Spleen (tissue), 11 donors: ENCODE data around the gene CNP. TPM values are rescaled to one million over a fixed set of nuclear protein-coding genes. Genes with fewer than 3 reads are reported as not detected.

Experiments used
- DNase-seq: peaks from one replicate; pipeline ENCODE4 v3.0.0-alpha.2; 2020
- H3K27ac ChIP-seq, 8 donors: fragments of 200-600 bp; sonication (generic) in 7 of 8; 1 replicate in 4 of 8; 2 replicates in 4 of 8; pipeline versions ENCODE4 v1.5.0 to v1.8.0; 2016 to 2021; ENCODE audit warnings: inconsistent platforms in 4 of 8, mild to moderate bottlenecking in 4 of 8, moderate library complexity in 1 of 8
- H3K27me3 ChIP-seq, 7 donors: fragments of 200-600 bp; sonication (generic) in 6 of 7; replicated peaks in 1 of 7; 1 replicate in 4 of 7; 2 replicates in 3 of 7; pipeline versions ENCODE4 v1.5.0 to v1.8.0; 2016 to 2021; ENCODE audit warnings: inconsistent platforms in 3 of 7, mild to moderate bottlenecking in 1 of 7
- H3K36me3 ChIP-seq, 6 donors: fragments of 200-600 bp; sonication (generic) in 5 of 6; 1 replicate in 4 of 6; 2 replicates in 2 of 6; pipeline versions ENCODE4 v1.5.0 to v1.8.0; 2016 to 2021; ENCODE audit warnings: inconsistent platforms in 2 of 6
- H3K4me1 ChIP-seq, 6 donors: fragments of 200-600 bp; sonication (generic) in 5 of 6; 1 replicate in 3 of 6; 2 replicates in 3 of 6; pipeline versions ENCODE4 v1.5.0 to v1.8.0; 2016 to 2021; ENCODE audit warnings: inconsistent platforms in 3 of 6
- H3K4me3 ChIP-seq, 8 donors: fragments of 200-600 bp; sonication (generic) in 7 of 8; 1 replicate in 4 of 8; 2 replicates in 4 of 8; pipeline versions ENCODE4 v1.5.0 to v1.8.0; 2016 to 2021; ENCODE audit warnings: inconsistent platforms in 4 of 8, mild to moderate bottlenecking in 4 of 8, moderate library complexity in 2 of 8
- H3K9me3 ChIP-seq, 8 donors: fragments of 200-600 bp; sonication (generic) in 7 of 8; 1 replicate in 4 of 8; 2 replicates in 4 of 8; pipeline versions ENCODE4 v1.5.0 to v1.8.0; 2016 to 2021; ENCODE audit warnings: inconsistent platforms in 4 of 8
- CTCF ChIP-seq, 11 experiments: fragments of 200-600 bp in 7 of 11; fragments of 450-650 bp in 4 of 11; sonication (generic) in 4 of 11; IDR thresholded peaks in 8 of 11; conservative IDR thresholded peaks in 3 of 11; 1 replicate in 7 of 11; 2 replicates in 4 of 11; pipeline versions ENCODE4 v1.4.0 to v1.8.0; 2016 to 2021; ENCODE audit warnings: antibody characterized with exemption in 11 of 11, inconsistent platforms in 4 of 11, mild to moderate bottlenecking in 1 of 11
- POLR2A ChIP-seq, 3 donors: fragments of 450-650 bp; IDR thresholded peaks; one replicate each; pipeline ENCODE4 v1.5.1; 2017; ENCODE audit warnings: antibody characterized with exemption in 3 of 3, mild to moderate bottlenecking in 1 of 3
- POLR2AphosphoS5 ChIP-seq, 3 donors: sonication (generic); formaldehyde crosslinking; IDR thresholded peaks; one replicate each; pipeline ENCODE4 v1.5.1; 2017; ENCODE audit warnings: antibody characterized with exemption in 3 of 3
- WGBS, 5 donors: extraction: QIAGEN DNeasy Blood & Tissue Kit in 3 of 5; methylation state at CpG; one replicate each; pipeline versions ENCODE4 v1.1.5 to v1.1.7; 2013 to 2018; 5-methylcytosine and 5-hydroxymethylcytosine counted together
- intact Hi-C: fragments of 100-400 bp; cut with DNase I; formaldehyde crosslinking; loops from one replicate; pipeline ENCODE4 v1.15.0; 2023; ENCODE audit warnings: low total_unique reads
- polyA plus RNA-seq, 3 donors: library from polyadenylated mRNA; stranded (reverse); fragments of 200-250 nt; gene quantifications; one replicate each; pipeline ENCODE4 v1.2.1, GENCODE V29; 2013
- total RNA-seq, 7 donors: library from RNA; depleted of rRNA in 3 of 7; stranded (reverse); fragments of >200 nt in 3 of 7; fragmentation: NEBNext Ultra II Directional in 4 of 7; extraction: Animal tissue kit (Norgen Biotek cat#: 25700) in 4 of 7; gene quantifications; one replicate each; pipeline versions ENCODE4 v1.1.0 to v1.2.1, GENCODE V29; 2016 to 2021
- donor health status: healthy with polysubstance abuse.
- donor health status: DM: no; HTN: no; CAD: no; lungs with moderate emphysema.
- donor health status: DM: no; HTN: no; CAD: no.
- donor health status: Bipolar disorder and iron deficiency.
- donor health status: healthy.
- donor health status: DM: no; HTN: no; CAD: no.
- donor health status: DM: yes; HTN: yes; CAD: no.

Gene CNP
- total and polyA plus RNA-seq, 10 donors: 22.3 to 49.8 (median 41.7) TPM

- peaks cover 6 to 89% (median 53%) of the 10 kb centered on the region in 6 donors for H3K4me1 ChIP-seq
- no peak for TF ChIP-seq POLR2A (IDR thresholded peaks at IDR 0.05)
- TF ChIP-seq POLR2AphosphoS5 (IDR thresholded peaks at IDR 0.05): peak in 1 of 3 donors; percentile 38
- peaks cover 0 to 80% (median 53%) of the 10 kb centered on the region in 6 donors for H3K36me3 ChIP-seq
- no peak for DNase-seq
- no peaks in the 10 kb centered on the region for H3K9me3 ChIP-seq
- intact Hi-C loops: no loop called here
- 73 to 84% (median 80%) methylated on average over 5 of the region's 5 CpGs for WGBS, 5 donors
- no peak overlapping the region for H3K4me3 ChIP-seq
- peak overlapping the region in 1 of 8 donors; percentile 4 for H3K27ac ChIP-seq
- no peaks in the 10 kb centered on the region for H3K27me3 ChIP-seq
These were observed 4.3 kb downstream of the CNP start for GRCh38 chr17:41970901-41971331.

- H3K4me3 ChIP-seq: no peak overlapping the region
These were observed 5.3 kb downstream of the CNP start for GRCh38 chr17:41971721-41972523.

GRCh38 chr17:41972571-41973407 lies 6.2 kb downstream of the CNP start:
- Histone ChIP-seq H3K36me3 (peaks cover 0 to 98% (median 72%) of the 10 kb centered on the region in 6 donors), H3K27ac (peak overlapping the region in 5 of 8 donors; percentile 31 to 62 (median 44))

More at GRCh38 chr17:41971721-41972523, 5.3 kb downstream of the CNP start:
- peaks cover 0 to 90% (median 63%) of the 10 kb centered on the region in 6 donors for H3K36me3 ChIP-seq
- no peaks in the 10 kb centered on the region for H3K27me3 ChIP-seq
- H3K27ac ChIP-seq: peak overlapping the region in 2 of 8 donors; percentile 31 to 62
- WGBS, 5 donors: 85 to 91% (median 89%) methylated on average over 16 to 18 of the region's 18 CpGs
- H3K9me3 ChIP-seq: no peaks in the 10 kb centered on the region
- no peak for DNase-seq
- peaks cover 6 to 93% (median 51%) of the 10 kb centered on the region in 6 donors for H3K4me1 ChIP-seq
- intact Hi-C loops: no loop called here
- TF ChIP-seq POLR2AphosphoS5 (IDR thresholded peaks at IDR 0.05) (peak in 1 of 3 donors; percentile 18), CTCF (IDR thresholded peaks at IDR 0.05 in 8 of 11, conservative IDR thresholded peaks at IDR 0.05 in 3 of 11) (no peak), POLR2A (IDR thresholded peaks at IDR 0.05) (no peak)

More at GRCh38 chr17:41972571-41973407, 6.2 kb downstream of the CNP start:
- intact Hi-C loops: no loop called here
- Histone ChIP-seq H3K4me3 (peak overlapping the region in 1 of 8 donors; percentile 9), H3K4me1 (peaks cover 6 to 92% (median 45%) of the 10 kb centered on the region in 6 donors), H3K9me3 (no peaks in the 10 kb centered on the region), H3K27me3 (no peaks in the 10 kb centered on the region)
- DNase-seq: peak; percentile 75
- WGBS, 5 donors: 65 to 77% (median 74%) methylated on average over 22 of the region's 22 CpGs
- TF ChIP-seq POLR2AphosphoS5 (IDR thresholded peaks at IDR 0.05) (peak; percentile 44 to 71 (median 50)), CTCF (IDR thresholded peaks at IDR 0.05 in 8 of 11, conservative IDR thresholded peaks at IDR 0.05 in 3 of 11) (no peak)
